Measurements from ENCODE around the gene PLEKHA8. TPM values are rescaled to one million over a fixed set of nuclear protein-coding genes. Genes with fewer than 3 reads are reported as not detected.

PLEKHA8 gene
- total and polyA plus RNA-seq, 2 experiments from 2014 or later, result 16.8 to 25.9 TPM

DNA sequence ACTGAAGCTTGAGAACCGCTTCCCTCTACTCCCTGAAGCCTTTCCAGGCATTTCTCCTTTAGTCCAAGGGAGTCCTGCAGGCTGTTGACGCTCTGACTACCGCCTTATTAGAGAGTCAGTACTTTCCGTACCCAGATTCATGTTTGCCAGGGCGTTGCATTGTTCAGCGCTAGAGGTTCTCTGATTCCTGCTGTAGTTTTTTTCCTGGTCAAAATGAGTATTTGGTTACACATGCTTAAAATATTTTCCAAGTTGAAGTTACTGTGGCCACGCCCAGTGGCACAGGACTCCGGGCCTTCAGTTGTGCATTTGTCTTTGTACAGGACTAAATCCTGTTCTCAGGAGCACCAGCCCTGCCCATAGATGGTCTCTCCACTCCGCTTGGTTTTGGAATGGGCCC, 114.5 kb downstream of the PLEKHA8 start:
- TF ChIP-seq, protein P1, sequence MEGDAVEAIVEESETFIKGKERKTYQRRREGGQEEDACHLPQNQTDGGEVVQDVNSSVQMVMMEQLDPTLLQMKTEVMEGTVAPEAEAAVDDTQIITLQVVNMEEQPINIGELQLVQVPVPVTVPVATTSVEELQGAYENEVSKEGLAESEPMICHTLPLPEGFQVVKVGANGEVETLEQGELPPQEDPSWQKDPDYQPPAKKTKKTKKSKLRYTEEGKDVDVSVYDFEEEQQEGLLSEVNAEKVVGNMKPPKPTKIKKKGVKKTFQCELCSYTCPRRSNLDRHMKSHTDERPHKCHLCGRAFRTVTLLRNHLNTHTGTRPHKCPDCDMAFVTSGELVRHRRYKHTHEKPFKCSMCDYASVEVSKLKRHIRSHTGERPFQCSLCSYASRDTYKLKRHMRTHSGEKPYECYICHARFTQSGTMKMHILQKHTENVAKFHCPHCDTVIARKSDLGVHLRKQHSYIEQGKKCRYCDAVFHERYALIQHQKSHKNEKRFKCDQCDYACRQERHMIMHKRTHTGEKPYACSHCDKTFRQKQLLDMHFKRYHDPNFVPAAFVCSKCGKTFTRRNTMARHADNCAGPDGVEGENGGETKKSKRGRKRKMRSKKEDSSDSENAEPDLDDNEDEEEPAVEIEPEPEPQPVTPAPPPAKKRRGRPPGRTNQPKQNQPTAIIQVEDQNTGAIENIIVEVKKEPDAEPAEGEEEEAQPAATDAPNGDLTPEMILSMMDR (IDR thresholded peaks at IDR 0.05; ENCODE audit: low read depth, low read length), result no peak
- Histone ChIP-seq H3K4me3 (no peak overlapping the region), H3K36me3 (no peaks in the 10 kb centered on the region), H3K4me1 (ENCODE audit: low read depth) (peaks cover 38% of the 10 kb centered on the region), H3K9me3 (ENCODE audit: low read depth) (no peaks in the 10 kb centered on the region), H3K27me3 (no peaks in the 10 kb centered on the region), H3K27ac (peak overlapping the region; percentile 1)
- DNase-seq (ENCODE audit: low read depth in 1 of 2, low spot score in 1 of 2), result peak in 1 of 2 donors; percentile 33

DNA sequence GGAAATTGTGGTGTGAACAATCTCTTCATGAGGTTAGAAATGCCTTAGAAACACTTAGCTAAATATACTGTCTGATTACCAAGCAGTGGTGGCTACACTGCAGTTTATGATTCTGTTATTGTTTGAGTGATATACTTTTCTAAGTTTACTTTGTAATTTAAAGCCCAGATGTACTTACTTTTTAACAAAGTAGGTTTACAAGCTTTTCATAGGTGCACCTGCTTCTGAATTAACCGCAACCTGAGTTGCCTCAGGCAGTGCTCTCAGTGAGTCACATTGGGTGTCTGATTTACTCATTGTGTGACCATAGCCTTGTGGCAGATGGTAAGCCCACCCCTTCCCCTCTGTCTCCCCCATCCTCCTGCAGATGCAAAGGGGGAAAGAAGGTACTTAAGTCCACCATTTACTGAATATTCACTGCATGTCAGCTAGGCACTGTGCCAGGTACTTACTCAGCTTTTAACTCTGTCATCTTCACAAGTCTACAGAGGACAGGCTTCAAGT, 115.6 kb downstream of the PLEKHA8 start:
- Histone ChIP-seq H3K36me3 (no peaks in the 10 kb centered on the region), H3K4me1 (ENCODE audit: low read depth) (peaks cover 38% of the 10 kb centered on the region), H3K9me3 (ENCODE audit: low read depth) (no peaks in the 10 kb centered on the region), H3K27ac (no peak overlapping the region), H3K27me3 (no peaks in the 10 kb centered on the region), H3K4me3 (no peak overlapping the region)
- peak in 1 of 2 donors; percentile 31 for DNase-seq (ENCODE audit: low read depth in 1 of 2, low spot score in 1 of 2)
- TF ChIP-seq, protein P1 (IDR thresholded peaks at IDR 0.05; ENCODE audit: low read depth, low read length), result no peak

DNA sequence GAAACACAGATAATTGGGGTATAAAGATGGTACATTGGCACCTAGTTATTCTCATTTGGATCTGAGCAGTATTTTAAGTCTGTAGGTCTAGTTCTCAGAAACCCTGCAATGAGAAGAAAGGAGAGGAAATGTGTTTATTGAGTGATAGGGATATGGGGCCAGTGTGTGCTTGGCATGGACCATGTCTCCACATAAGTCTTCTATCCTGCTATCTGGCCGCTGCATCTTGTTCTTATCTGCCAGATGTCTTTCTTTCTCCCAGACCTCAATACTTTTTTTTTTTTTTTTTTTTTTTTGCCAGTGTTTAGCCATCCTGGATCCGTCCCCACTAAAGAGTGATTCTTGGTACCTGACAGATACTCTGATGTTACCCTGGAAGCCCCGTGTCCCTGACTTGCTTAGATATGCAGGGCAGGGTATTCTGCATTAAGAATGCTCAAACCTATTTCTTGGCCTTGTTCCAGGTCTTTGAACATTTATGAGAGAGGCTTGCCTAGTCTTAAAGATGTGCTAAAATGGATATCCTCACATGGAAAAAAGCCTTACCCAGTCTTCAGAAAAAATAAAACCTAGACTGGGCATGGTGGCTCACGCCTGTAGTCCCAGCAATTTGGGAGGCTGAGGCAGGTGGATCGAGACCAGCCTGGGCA, 116.6 kb downstream of the PLEKHA8 start:
- TF ChIP-seq, protein P1 (IDR thresholded peaks at IDR 0.05; ENCODE audit: low read depth, low read length), result no peak
- no peak overlapping the region for H3K27ac ChIP-seq
- H3K36me3 ChIP-seq, result no peaks in the 10 kb centered on the region
- H3K4me1 ChIP-seq (ENCODE audit: low read depth), result peaks cover 38% of the 10 kb centered on the region
- no peak overlapping the region for H3K4me3 ChIP-seq
- H3K27me3 ChIP-seq, result no peaks in the 10 kb centered on the region
- no peaks in the 10 kb centered on the region for H3K9me3 ChIP-seq (ENCODE audit: low read depth)
- DNase-seq (ENCODE audit: low read depth in 1 of 2, low spot score in 1 of 2), result no peak

DNA sequence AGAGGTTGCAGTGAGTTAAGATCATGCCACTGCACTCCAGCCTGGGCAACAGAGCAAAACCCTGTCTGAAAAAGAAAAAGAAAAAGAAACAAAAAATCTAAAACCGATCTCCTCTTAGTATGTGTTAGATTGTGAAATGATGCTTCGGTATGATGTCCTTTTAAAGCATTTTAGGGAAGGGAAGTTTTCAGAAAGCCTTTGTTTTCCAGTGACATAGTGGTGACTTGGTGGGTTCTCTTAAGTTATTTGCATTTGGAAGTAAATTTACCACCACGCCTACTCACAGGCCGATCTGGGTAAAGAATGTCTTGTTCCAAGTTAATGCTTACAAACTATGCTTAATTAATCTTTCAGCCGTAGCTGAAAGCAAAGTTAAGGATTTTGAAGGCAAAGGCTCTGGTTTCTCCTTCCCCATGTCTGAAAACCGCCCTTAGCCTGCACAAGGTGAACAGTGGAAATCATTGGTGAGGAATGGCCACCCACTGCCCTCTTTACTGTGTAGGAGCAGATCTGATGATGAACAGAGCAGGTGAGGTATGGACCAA, 117.3 kb downstream of the PLEKHA8 start:
- no peak overlapping the region for H3K4me3 ChIP-seq
- H3K27ac ChIP-seq, result no peak overlapping the region
- no peak for DNase-seq (ENCODE audit: low read depth in 1 of 2, low spot score in 1 of 2)
- H3K4me1 ChIP-seq (ENCODE audit: low read depth), result peaks cover 38% of the 10 kb centered on the region
- no peaks in the 10 kb centered on the region for H3K27me3 ChIP-seq
- H3K36me3 ChIP-seq, result no peaks in the 10 kb centered on the region
- TF ChIP-seq, protein P1 (IDR thresholded peaks at IDR 0.05; ENCODE audit: low read depth, low read length), result no peak
- no peaks in the 10 kb centered on the region for H3K9me3 ChIP-seq (ENCODE audit: low read depth)

DNA sequence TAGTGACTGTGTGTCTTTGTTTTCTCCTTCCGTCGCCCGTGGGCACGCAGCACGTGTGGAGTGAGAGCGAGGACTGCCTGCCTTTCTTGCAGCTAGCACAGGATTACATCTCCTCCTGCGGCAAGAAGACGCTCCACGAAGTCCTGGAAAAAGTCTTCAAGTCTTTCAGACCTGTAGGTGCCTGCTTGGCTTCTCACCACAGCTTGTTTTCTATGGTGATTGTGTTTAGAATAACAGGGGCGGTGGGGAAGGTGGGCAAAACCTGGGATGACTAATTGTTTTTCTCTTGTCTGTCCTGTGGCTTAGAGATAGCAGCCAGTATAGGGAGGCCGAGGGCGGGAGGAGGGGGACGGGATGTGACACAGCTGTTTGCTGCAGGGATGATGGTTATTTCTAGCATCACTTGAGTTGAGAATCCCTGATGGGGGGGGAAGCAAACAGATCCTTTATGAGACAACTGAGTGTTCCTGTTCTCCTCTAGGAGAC, 118.0 kb downstream of the PLEKHA8 start:
- Histone ChIP-seq H3K27ac (no peak overlapping the region), H3K4me1 (ENCODE audit: low read depth) (peaks cover 38% of the 10 kb centered on the region), H3K27me3 (no peaks in the 10 kb centered on the region), H3K36me3 (no peaks in the 10 kb centered on the region), H3K4me3 (no peak overlapping the region), H3K9me3 (ENCODE audit: low read depth) (no peaks in the 10 kb centered on the region)
- peak; percentile 24 to 34 for DNase-seq (ENCODE audit: low read depth in 1 of 2, low spot score in 1 of 2)
- TF ChIP-seq, protein P1 (IDR thresholded peaks at IDR 0.05; ENCODE audit: low read depth, low read length), result no peak

All from cardiac muscle cell (in vitro differentiated cells and primary cell).